ENCODE measurements around the gene TIGIT. TPM values are rescaled to one million over a fixed set of nuclear protein-coding genes. Genes with fewer than 3 reads are reported as not detected.

Gene TIGIT
- total RNA-seq, 4 donors from 2014 or later = 0.11 to 0.98 (median 0.40) TPM; not detected in 1

- WGBS, 2 donors = 81 to 94% methylated on average over 2 of the region's 2 CpGs
- H3K27ac ChIP-seq = no peak overlapping the region
- H3K27me3 ChIP-seq = no peaks in the 10 kb centered on the region
- H3K36me3 ChIP-seq = no peaks in the 10 kb centered on the region
- intact Hi-C loops (cut with DNase I) = no loop called here
- no peaks in the 10 kb centered on the region for H3K9me3 ChIP-seq
- no peak for DNase-seq
- H3K4me1 ChIP-seq = no peaks in the 10 kb centered on the region
- no peak overlapping the region for H3K4me3 ChIP-seq (replicated peaks in 1 of 3)
- TF ChIP-seq CTCF (IDR thresholded peaks at IDR 0.05) (no peak), POLR2A (IDR thresholded peaks at IDR 0.05) (no peak)
Observed at GRCh38 chr3:114310695-114311094, 16.9 kb downstream of the TIGIT start.

GRCh38 chr3:114313426-114313825, 19.6 kb downstream of the TIGIT start:
- TF ChIP-seq CTCF (IDR thresholded peaks at IDR 0.05) (no peak), POLR2A (IDR thresholded peaks at IDR 0.05) (no peak)
- Histone ChIP-seq H3K27ac (no peak overlapping the region), H3K36me3 (no peaks in the 10 kb centered on the region), H3K4me3 (replicated peaks in 1 of 3) (no peak overlapping the region), H3K4me1 (no peaks in the 10 kb centered on the region), H3K27me3 (no peaks in the 10 kb centered on the region), H3K9me3 (no peaks in the 10 kb centered on the region)
- DNase-seq = no peak
- WGBS, 2 donors = 92 to 97% methylated on average over 2 of the region's 2 CpGs
- intact Hi-C loops (cut with DNase I) = no loop called here

GRCh38 chr3:114314282-114314681, 20.5 kb downstream of the TIGIT start:
- Histone ChIP-seq H3K27ac (no peak overlapping the region), H3K9me3 (no peaks in the 10 kb centered on the region), H3K4me3 (replicated peaks in 1 of 3) (no peak overlapping the region), H3K27me3 (no peaks in the 10 kb centered on the region), H3K4me1 (peaks cover 0 to 7% of the 10 kb centered on the region in 2 donors), H3K36me3 (no peaks in the 10 kb centered on the region)
- 92 to 93% methylated on average over 2 of the region's 2 CpGs for WGBS, 2 donors
- DNase-seq = no peak
- TF ChIP-seq POLR2A (IDR thresholded peaks at IDR 0.05) (no peak), CTCF (IDR thresholded peaks at IDR 0.05) (no peak)
- intact Hi-C loops (cut with DNase I) = no loop called here

- Histone ChIP-seq H3K9me3 (no peaks in the 10 kb centered on the region), H3K27me3 (no peaks in the 10 kb centered on the region)
Observed at GRCh38 chr3:114318295-114318694, 24.5 kb downstream of the TIGIT start.

GRCh38 chr3:114319453-114319852, 25.6 kb downstream of the TIGIT start:
- Histone ChIP-seq H3K27me3 (no peaks in the 10 kb centered on the region), H3K9me3 (no peaks in the 10 kb centered on the region), H3K4me3 (replicated peaks in 1 of 3) (no peak overlapping the region), H3K36me3 (no peaks in the 10 kb centered on the region), H3K27ac (no peak overlapping the region), H3K4me1 (peaks cover 10% of the 10 kb centered on the region in 2 donors)
- intact Hi-C loops (cut with DNase I) = no loop called here
- DNase-seq = no peak
- TF ChIP-seq CTCF (IDR thresholded peaks at IDR 0.05) = no peak
- no peak for TF ChIP-seq POLR2A (IDR thresholded peaks at IDR 0.05)
- WGBS, 2 donors = 86 to 90% methylated on average over 4 of the region's 4 CpGs

More at GRCh38 chr3:114318295-114318694, 24.5 kb downstream of the TIGIT start:
- intact Hi-C loops (cut with DNase I) = no loop called here
- DNase-seq = no peak
- no peak overlapping the region for H3K4me3 ChIP-seq (replicated peaks in 1 of 3)
- H3K27ac ChIP-seq = no peak overlapping the region
- no peaks in the 10 kb centered on the region for H3K36me3 ChIP-seq
- peaks cover 10% of the 10 kb centered on the region in 2 donors for H3K4me1 ChIP-seq
- no peak for TF ChIP-seq CTCF (IDR thresholded peaks at IDR 0.05)
- no peak for TF ChIP-seq POLR2A (IDR thresholded peaks at IDR 0.05)
- WGBS, 2 donors = 92 to 95% methylated on average over 5 of the region's 5 CpGs
